Nucleus accumbens (tissue), 56 donors: ENCODE data around the gene SFXN2.
"Not testable (repeated sequence)": the region's sequence is repeated elsewhere in the genome, so short reads cannot be mapped to it uniquely, and the experiment has no call there.

Experiments used
- DNase-seq, 56 donors: peaks; one replicate each; lab custom pipeline; 2025; lab: John Stamatoyannopoulos, UW

The SFXN2 gene

DNA sequence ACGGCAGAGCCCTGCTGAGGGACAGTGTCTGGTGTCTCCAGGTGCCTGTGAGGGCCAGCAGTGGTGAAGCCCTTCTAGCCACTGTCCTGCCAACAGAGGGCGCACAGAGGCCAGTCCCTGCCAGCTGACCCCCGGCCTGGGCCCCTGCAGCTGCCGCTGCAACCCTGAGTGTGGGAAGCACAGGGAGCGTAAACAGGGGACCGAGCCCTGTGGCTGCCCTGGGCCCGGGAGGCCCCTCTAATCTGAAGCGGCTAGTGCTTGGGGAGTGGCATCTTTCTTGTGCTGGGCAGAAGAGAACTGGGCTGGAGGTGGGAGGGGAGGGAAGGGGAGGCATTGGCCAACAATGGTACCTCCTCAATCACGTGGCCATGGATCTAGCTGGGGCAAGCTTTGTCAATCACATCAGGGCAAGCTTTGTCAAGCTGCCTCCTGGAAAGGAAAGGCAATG lies 35.6 kb upstream of the SFXN2 start:
- peak in 51 of 56 donors; percentile 12 to 88 (median 72) for DNase-seq

DNA sequence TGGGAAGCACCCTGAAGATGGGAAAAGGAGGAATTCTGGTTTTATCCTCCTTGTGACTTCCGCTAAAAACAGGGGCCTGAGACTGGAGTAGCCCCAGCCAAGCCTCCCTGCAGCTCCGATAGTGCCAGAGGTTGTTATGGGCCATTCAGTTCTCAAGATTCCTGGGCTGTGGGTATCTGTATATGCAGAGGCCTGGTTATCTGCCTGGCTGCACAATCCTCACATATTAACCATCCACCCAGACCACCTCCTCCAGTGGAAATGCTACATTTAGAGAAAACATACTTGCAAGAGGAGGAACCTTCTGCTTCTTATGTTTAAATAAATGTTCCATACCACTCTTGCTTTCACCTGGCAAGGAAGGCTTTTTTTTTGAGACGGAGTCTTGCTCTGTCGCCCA lies 34.8 kb upstream of the SFXN2 start:
- DNase-seq, result no peak

DNA sequence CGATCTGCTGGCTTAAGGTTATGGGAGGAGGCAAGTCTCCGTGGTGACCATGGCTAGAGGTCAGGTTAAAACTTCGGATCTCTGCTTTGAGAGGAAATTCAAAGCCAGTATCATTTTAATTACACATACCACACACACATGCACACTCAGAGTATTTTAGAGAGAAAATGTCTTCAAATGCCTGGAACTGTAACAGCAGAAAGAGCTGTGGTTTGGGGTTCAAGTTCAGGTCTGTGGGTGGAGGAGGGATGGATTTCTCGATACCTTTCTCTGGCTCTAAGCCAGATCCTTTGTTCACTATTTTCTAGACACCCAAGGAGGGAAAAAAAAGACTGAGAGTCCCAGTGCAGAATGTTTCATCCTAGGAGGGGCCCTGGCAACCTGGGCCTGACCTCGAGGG lies 32.7 kb upstream of the SFXN2 start:
- no peak for DNase-seq

DNA sequence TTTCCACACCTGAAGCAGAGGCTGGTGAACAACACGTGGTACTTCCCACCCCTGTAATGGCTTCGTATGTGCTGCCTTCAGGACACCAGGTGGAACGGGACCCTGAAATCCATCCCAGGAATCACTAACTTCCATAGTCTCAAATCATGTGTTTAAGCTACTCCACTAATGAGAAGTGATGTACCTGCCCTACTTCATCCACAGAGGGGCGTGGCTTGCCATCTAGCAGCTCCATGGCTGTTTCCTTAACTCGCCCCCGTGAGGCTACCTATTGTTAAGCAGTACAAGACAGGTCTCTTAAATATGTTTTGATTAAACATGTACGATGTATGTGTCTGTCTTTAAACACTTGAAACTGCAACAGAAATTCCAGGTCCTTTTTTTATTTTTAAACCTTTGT lies 32.0 kb upstream of the SFXN2 start:
- peak in 5 of 56 donors; percentile 13 to 34 (median 31) for DNase-seq

DNA sequence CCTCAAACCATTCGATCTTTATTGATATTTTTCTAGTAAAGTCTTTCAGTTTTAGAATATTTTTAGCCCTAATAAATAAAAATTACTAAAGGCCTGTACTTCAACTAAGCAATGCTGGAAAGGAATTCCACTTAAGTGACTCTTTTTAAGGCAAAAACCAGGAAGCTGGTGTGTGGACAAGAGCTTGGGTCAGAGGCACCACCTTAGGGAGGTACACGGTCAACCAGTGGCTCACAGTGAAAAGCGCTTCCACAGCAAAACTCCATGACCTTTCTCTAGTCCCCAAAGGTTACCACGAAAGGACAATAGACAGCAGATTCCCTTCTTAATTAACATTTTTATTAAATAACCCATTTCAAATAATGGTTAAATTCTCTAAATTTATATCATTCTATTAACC lies 31.5 kb upstream of the SFXN2 start:
- no peak for DNase-seq

DNA sequence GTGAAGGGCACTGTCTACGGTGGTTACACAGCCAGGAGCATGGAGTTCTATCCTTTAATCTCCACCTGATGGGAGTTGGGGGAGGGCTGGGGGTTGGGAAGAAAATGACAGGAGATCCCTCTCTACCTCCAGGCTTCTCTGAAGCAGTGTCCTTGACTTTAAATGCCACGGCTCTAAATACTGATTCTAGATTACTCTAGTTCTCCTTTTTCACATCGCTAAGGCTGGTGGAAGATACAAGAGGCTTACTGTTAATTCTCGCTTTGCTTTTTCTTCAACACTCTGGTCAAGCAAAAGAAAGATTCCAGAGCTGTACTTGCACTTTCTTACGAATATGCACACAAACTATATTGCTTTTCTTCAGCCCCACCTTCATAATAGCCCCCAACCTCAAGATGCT lies 30.7 kb upstream of the SFXN2 start:
- DNase-seq, result no peak

DNA sequence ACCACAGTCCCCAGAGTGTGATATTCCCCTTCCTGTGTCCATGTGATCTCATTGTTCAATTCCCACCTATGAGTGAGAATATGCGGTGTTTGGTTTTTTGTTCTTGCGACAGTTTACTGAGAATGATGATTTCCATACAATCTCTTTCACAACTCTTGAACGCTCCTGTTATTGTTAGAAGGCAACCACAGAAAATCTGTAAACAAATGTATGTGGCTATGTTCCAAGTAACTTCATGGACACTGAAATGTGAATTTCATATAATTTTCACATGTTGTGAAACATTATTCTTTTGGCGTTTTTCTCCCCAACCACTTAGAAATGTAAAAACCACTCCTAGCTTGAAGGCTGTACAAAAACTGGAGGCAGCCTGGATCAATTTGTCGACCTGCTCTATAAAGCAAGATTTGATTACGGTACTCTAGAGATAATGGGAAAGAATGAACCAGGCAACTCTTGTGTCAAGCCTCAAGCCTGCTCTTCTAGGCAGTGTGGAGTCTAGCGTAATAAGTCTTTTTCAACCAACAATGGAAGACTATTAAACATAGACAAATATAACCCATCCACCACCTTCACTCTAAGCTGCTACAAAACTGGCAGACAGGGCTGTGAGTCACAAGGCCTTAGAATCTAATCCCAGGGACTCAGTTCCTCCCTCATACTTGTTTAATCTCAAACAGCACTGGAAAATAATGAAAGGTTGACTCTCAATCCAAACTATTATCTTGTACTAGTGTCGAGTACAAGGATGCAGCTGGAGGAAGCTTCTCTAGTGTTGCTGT lies 23.0 kb upstream of the SFXN2 start:
- DNase-seq, result peak in 1 of 56 donors; percentile 13

DNA sequence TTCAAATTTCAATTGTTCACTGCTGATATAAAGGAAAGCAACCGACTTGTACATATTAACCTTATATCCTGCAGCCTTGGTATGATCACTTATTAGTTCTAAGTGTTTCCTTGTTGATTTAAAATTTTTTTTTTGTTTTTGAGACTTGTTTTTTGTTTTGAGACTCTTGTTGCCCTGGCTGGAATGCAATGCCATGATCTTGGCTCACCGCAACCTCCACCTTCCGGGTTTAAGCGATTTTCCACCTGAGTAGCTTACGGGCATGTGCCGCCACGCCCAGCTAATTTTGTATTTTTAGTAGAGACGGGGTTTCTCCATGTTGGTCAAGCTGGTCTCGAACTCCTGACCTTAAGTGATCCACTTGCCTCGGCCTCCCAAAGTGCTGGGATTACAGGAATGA lies 19.0 kb upstream of the SFXN2 start:
- DNase-seq, result not testable (repeated sequence)

DNA sequence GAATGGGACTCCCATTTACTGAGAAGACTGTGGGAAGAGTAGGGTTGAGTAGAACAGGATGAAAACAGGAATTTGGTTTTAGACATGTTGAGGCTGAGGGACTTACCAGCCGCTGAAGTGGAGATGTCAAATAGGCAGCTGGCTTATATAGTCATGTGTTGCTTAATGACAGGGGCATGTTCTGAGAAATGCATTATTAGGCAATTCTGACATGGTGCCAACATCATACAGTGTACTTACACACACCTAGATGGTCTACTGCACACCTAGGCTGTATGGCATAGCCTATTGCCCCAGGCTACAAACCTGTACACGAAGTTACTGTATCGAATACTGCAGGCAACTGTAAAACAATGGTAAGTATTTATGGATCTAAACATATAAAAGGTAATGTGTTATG lies 17.7 kb upstream of the SFXN2 start:
- no peak for DNase-seq

DNA sequence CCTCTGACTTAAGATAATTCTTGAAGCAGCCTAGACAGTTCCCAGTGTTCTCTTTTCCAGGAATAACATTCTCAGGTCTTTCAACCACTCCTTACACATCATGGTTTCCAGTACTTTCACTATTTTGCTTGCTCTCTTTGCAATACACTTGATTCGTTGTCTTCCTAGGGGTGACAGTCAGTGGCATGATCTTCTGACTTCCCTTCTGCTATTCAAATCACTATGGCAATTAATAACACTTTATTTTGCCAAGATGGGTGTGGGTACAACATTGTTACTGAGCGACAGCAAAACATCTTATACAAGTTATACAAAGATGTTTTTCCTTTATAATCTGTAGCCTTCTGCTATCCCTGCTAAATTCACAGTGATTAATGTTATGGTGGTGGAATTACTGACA lies 15.5 kb upstream of the SFXN2 start:
- no peak for DNase-seq

DNA sequence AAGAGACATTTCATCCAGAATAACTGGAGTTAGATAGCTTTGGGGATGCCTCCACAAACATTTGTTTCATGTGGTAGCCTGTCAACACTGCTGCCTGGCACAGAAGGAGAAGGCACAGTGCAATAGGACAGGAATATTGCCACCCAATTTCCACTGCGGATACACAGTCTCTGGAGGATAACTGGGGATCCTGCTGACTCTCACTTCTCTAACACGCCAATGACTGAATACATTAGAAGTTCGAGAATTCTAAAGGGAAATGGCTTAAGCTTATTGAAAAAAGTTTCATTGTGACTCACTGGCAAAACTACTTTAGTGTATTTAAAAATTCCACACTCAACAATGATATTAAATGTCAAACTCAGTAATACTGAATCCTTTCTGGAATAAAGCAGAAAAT lies 13.2 kb upstream of the SFXN2 start:
- DNase-seq, result no peak

DNA sequence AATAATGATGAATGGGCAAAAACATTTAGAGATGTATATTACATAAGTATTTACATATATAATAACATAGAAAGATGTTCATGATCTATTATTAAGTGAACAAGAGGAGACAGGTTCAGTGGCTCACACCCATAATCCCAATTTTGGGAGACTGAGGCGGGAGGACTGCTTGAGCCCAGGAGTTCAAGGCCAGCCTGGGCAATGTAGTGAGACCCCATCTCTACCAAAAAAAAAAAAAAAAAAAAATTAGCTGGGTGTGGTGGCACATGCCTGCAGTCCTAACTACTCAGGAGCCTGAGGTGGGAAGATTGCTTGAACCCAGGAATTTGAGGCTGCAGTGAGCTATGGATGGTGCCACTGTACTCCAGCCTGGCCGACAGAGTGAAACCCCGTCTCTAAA lies 12.6 kb upstream of the SFXN2 start:
- no peak for DNase-seq

DNA sequence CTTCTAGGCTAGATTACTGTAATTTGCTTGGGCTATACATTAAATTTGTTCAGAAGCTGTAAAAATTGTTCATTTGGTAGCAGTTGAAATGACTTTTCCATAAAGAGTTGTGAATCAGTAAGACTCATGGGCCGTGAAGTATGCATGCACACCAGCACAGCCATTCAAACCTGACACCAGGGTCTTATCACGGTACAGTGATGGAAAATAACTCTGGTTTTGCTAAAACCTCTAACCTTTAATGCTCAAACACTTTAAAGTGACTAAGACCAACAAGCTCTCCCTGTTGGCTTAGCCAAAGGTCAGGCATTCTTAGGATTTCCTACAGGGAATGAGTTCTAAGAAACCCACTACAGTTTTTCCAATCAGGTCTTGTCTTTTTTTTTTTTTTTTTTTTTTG lies 11.7 kb upstream of the SFXN2 start:
- no peak for DNase-seq

DNA sequence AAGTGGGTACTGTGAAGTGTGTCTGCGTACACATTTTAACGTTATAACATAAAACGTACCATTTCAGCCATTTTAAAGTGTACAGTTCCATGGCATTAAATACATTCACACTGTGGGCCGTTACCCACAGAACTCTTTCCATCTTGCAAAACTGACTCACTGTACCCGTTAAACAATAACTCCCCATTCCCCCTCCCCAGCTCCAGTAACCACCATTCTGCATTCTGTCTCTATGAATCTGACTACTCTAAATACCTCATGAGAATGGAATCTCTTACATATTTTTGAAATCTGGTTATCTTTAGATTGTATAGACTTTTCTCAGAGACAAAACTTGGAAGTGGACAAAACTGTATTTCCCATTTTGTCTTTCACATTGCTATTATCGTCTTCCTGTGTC lies 9.5 kb upstream of the SFXN2 start:
- DNase-seq, result no peak

DNA sequence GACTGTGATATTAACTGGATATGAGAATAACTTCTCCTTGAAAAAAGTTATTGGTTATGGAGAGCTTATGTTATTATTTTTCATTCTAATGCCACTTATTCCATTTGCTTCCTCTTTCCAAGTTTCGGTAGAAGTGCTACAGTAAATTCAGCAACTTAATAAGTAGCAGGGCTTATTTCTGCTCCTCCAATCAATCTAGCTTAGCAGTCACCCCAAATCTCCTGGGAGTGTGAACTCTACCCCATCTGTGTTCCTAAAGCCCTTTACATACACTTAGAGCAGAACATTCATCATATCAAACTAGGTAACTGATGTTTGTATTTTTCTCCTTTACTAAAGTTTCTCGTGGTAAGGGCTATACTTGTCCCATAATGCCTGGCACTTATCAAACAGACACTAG lies 8.9 kb upstream of the SFXN2 start:
- no peak for DNase-seq

DNA sequence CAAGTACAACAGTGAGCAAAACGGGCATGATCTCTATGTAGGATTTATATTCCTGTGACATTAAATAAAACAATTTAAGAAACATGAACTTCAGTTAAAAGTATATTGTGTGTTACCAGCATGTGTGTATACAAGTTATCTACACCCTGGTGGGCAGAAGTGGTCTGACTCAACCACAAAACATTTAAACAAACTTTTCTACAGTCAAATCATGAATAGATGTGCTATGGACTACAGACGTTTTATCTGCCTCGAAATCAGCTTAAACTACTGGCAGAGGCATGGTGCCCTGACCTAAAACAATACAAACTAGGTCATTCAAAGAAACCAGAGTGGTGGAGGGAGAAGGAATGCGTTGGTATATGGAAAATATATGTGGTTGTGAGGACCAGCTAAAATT lies 3.8 kb upstream of the SFXN2 start:
- no peak for DNase-seq

DNA sequence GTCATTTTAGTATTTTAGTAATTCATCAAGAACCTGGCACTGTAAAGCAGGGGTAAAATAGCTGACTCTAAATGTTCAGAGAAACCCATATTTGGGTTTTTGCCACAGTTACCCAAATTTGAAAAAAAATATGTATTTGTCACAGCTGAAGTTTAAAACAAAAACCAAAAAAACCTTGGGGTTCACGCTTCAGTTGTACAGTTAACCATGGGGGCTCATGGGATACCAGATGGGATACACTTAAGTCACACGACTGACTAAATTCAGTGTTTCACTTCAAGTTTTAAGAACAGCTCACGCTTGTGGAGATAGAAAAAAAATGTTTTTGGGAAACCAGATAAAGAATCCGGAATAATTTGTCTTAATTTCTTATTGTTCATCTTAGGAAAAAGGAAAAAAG lies 2.3 kb upstream of the SFXN2 start:
- no peak for DNase-seq

DNA sequence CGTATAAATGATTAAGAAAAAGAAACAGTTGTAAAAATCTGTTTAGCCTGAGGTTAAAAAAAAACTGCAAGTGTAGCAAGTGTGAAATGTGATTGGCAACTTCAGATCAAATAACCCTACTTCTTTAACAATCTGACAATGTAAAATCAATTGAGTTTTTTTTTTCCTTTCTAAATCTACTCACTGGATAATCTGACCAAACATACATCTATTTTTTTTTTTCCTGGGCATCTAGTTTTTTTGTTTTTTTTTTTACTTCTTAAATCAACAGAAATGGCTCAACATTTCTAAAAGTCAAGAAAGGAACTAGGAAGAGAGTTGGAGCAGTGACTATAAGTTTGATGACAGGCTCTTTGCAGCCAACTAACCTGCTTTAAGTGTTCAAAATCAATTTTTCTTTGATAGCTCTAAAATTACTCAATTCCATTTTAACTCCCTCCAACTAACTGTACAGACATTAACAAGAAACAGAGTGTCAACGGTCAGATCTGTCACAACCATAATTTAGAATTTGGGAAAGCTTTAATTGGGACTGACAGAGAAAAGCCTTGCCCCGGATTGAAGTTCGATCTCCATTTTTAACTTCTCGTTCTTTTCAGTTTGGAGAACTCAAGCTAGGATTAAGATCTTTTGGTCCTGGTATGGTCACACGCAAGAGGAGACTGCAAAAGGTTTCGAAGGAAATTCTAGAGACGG lies 1.4 kb upstream of the SFXN2 start:
- no peak for DNase-seq

DNA sequence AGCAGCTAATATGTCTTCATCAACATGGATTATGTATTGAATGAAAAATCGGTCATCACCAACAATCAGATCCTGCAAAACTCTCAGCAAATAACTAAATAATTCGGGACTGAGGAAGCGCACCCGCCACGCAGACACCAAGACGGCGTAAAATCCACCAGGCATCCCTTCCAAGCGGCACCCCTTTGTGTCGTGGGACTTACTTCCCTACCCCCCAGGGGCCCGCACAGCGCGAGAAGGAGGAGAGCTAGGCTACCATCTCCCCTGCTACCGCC lies 960 bp upstream of the SFXN2 start:
- DNase-seq, result peak in 2 of 56 donors; percentile 68

DNA sequence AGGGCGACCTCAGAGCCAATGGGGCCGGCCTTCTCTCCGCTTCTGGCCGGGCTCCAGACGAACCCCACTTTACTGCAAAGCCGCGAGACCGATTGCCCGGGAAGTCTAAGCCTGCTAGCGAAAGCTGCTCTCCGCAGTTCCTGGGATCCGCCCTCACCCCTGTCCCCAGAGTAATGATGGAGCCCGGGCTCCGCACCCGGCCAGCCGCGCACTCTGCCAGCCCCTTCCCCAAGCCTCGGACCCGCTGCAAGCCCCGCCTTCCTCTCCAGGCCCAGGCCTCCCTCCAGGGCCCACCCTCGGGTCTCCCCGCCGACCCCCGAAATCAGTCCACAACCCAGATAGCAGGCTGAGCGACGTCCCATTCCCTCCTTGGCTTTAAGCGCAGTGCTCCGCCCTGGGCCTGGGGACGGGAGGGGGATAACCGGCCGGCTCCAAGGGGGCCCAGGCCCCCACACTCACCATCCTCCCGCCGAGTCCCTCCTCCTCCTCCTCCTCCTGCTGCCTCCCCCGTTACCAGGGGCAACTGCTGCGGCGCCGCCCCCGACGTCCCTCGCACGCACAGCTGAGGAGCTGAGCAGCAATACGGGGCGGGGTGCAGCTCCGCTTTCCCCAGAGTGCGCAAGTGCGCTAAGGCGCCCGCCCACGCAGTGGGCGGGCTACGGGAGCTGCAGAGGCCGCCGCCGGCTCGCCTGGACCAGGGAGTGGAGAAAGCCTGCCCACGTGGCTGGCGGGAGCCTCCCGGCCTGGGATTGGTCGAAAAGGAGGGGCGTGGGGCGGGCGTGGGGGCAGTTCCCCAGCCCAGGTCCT lies 419 bp upstream of the SFXN2 start, which contains the start of gene ARL3:
TSS of gene ARL3 (minus strand) at position 584 of the 807 bp plus-strand sequence. CDS start at position 462, 122 bp downstream.
- peak; percentile 80 to 99 (median 97) for DNase-seq

DNA sequence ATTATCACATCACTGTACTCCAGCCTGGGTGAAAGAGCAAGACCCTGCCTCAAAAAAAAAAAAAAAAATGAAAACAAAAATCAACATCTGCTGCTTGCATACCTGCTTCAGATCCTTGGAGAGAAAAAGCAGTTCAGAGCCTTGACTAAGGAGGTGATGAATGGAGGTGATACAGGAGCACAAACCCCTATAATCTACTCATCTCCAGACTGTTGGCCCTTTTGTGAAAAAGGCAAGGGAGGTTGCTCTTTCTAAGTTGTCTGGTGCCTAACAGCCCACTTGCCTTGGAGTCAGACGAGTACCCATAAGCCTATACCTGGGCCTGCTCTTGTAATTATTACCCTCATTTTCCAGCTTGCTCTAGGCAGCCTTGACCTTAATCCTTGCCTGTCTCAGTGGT lies 1.4 kb downstream of the SFXN2 start:
- DNase-seq, result no peak
